Amniotic stem cell (primary cell): ENCODE results near the gene ANGPTL7.

Experiments used
- DNase-seq: peaks from one replicate; lab custom pipeline; 2025; lab: John Stamatoyannopoulos, UW

ANGPTL7 gene

GRCh38 chr1:11204396-11205190 lies 15.4 kb downstream of the ANGPTL7 start:
- no peak for DNase-seq

GRCh38 chr1:11207898-11208611 lies 18.9 kb downstream of the ANGPTL7 start:
- no peak for DNase-seq

- DNase-seq = no peak
Observed at GRCh38 chr1:11211461-11211860, 22.3 kb downstream of the ANGPTL7 start.

- DNase-seq = no peak
Observed at GRCh38 chr1:11211925-11212587, 22.9 kb downstream of the ANGPTL7 start.

- no peak for DNase-seq
Observed at GRCh38 chr1:11214698-11215380, 25.7 kb downstream of the ANGPTL7 start.

GRCh38 chr1:11215381-11216005 lies 26.3 kb downstream of the ANGPTL7 start:
- DNase-seq = no peak

- DNase-seq = no peak
Observed at GRCh38 chr1:11216074-11216473, 26.9 kb downstream of the ANGPTL7 start.

GRCh38 chr1:11227106-11228077 lies 38.2 kb downstream of the ANGPTL7 start:
- no peak for DNase-seq

- no peak for DNase-seq
Observed at GRCh38 chr1:11229203-11229602, 40.0 kb downstream of the ANGPTL7 start.

- DNase-seq = no peak
Observed at GRCh38 chr1:11233208-11233607, 44.1 kb downstream of the ANGPTL7 start.

GRCh38 chr1:11237356-11237755 lies 48.2 kb downstream of the ANGPTL7 start:
- no peak for DNase-seq

GRCh38 chr1:11238311-11238710 lies 49.2 kb downstream of the ANGPTL7 start:
- no peak for DNase-seq

- no peak for DNase-seq
Observed at GRCh38 chr1:11245248-11245647, 56.1 kb downstream of the ANGPTL7 start.
